ENCODE results near the gene PRKAR1B. TPM values are rescaled to one million over a fixed set of nuclear protein-coding genes. Genes with fewer than 3 reads are reported as not detected.
"Not testable (repeated sequence)": the region's sequence is repeated elsewhere in the genome, so short reads cannot be mapped to it uniquely, and the experiment has no call there.

The PRKAR1B gene
- total and polyA plus RNA-seq, 2 donors = 13.7 to 15.4 TPM

GRCh38 chr7:746155-747061 lies 19.3 kb upstream of the PRKAR1B start:
- Histone ChIP-seq H3K27ac (ENCODE audit: low read depth in 1 of 2, low read length in 1 of 2) (no peak overlapping the region), H3K9me3 (ENCODE audit: control insufficient read depth in 2 of 2, insufficient read depth in 1 of 2, low read length in 1 of 2) (no peaks in the 10 kb centered on the region), H3K36me3 (ENCODE audit: control insufficient read depth in 2 of 2, insufficient read depth in 2 of 2, low read length in 1 of 2) (peaks cover 10 to 25% of the 10 kb centered on the region in 2 donors), H3K27me3 (ENCODE audit: control insufficient read depth in 2 of 2, insufficient read depth in 1 of 2, low read length in 1 of 2) (no peaks in the 10 kb centered on the region), H3K4me3 (ENCODE audit: low read length in 2 of 2) (no peak overlapping the region), H3K4me1 (ENCODE audit: control insufficient read depth in 2 of 2, insufficient read depth in 2 of 2, low read length in 2 of 2) (peaks cover 0 to 3% of the 10 kb centered on the region in 2 donors)
- no peak for DNase-seq (ENCODE audit: low read depth in 6 of 9, low spot score in 9 of 9)
- WGBS = 98% methylated on average over 40 of the region's 40 CpGs

DNA sequence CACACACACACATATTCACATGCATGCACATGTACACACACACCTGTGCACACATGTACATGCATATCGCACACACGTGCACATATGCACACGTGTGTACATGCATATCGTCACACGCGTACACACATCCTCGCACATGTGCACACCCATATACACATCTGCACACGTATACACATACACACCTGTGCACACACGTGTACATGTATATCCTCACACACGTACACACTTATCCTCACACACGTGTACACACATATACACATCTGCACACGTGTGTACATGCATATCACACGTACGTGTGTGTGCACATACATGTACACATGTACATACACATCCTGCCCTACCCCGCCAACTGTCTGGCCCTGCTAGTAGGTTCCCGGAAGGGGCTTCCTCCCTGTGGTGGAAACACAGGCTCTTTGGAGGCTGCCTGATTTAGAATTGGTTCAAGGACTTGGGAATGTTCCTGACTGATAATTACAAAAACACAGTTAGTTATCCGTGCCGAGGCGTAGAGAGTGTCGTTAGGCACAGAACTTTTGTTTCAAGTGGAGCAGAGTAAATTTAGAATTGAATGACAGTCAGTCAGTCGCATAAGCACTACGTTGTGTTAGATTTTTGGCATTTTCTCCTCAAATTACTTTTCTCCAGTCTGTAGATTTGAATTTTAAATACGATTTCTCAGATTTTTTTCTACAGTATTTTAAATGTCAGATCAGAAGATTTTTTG lies 18.5 kb upstream of the PRKAR1B start:
- Histone ChIP-seq H3K4me3 (ENCODE audit: low read length in 2 of 2) (no peak overlapping the region), H3K27ac (ENCODE audit: low read depth in 1 of 2, low read length in 1 of 2) (no peak overlapping the region), H3K36me3 (ENCODE audit: control insufficient read depth in 2 of 2, insufficient read depth in 2 of 2, low read length in 1 of 2) (peaks cover 14 to 30% of the 10 kb centered on the region in 2 donors), H3K9me3 (ENCODE audit: control insufficient read depth in 2 of 2, insufficient read depth in 1 of 2, low read length in 1 of 2) (no peaks in the 10 kb centered on the region), H3K4me1 (ENCODE audit: control insufficient read depth in 2 of 2, insufficient read depth in 2 of 2, low read length in 2 of 2) (peaks cover 0 to 3% of the 10 kb centered on the region in 2 donors), H3K27me3 (ENCODE audit: control insufficient read depth in 2 of 2, insufficient read depth in 1 of 2, low read length in 1 of 2) (no peaks in the 10 kb centered on the region)
- WGBS = 98% methylated on average over 23 of the region's 23 CpGs
- DNase-seq (ENCODE audit: low read depth in 6 of 9, low spot score in 9 of 9) = no peak

DNA sequence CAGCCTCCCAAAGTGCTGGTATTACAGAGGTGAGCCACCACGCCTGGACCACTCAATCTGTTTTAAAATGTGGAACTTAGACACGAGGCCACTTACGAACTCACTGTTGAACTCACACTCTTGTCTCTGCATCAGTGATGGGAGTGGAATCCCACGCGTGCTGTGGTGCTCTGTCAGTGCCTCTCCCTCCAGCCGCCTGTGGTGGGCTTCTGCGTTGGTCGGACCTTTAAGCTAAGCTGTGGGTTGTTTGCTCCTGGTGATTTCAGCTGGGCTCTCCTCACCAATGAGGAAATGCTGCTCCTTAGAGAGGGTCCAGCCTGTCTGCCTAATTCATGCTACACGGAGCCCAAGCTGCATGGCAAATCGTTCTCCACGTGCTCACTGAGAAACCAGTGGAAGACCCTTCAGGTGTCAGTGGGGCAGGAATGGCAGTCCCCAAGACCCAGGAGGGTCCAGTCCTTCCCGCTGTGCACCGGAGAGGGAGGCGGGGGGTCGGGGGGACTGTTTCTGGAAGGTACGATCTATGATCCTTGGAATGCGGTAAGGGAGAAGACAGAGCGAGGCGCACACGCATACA lies 17.9 kb upstream of the PRKAR1B start:
- Histone ChIP-seq H3K4me3 (ENCODE audit: low read length in 2 of 2) (no peak overlapping the region), H3K27me3 (ENCODE audit: control insufficient read depth in 2 of 2, insufficient read depth in 1 of 2, low read length in 1 of 2) (no peaks in the 10 kb centered on the region), H3K4me1 (ENCODE audit: control insufficient read depth in 2 of 2, insufficient read depth in 2 of 2, low read length in 2 of 2) (peaks cover 0 to 3% of the 10 kb centered on the region in 2 donors), H3K36me3 (ENCODE audit: control insufficient read depth in 2 of 2, insufficient read depth in 2 of 2, low read length in 1 of 2) (peaks cover 20 to 33% of the 10 kb centered on the region in 2 donors), H3K9me3 (ENCODE audit: control insufficient read depth in 2 of 2, insufficient read depth in 1 of 2, low read length in 1 of 2) (no peaks in the 10 kb centered on the region), H3K27ac (ENCODE audit: low read depth in 1 of 2, low read length in 1 of 2) (no peak overlapping the region)
- no peak for DNase-seq (ENCODE audit: low read depth in 6 of 9, low spot score in 9 of 9)
- 98% methylated on average over 20 of the region's 20 CpGs for WGBS

GRCh38 chr7:744128-744520 lies 17.0 kb upstream of the PRKAR1B start:
- not testable (repeated sequence) for H3K27me3 ChIP-seq (ENCODE audit: control insufficient read depth in 2 of 2, insufficient read depth in 1 of 2, low read length in 1 of 2); H3K4me1 ChIP-seq (ENCODE audit: control insufficient read depth in 2 of 2, insufficient read depth in 2 of 2, low read length in 2 of 2); H3K27ac ChIP-seq (ENCODE audit: low read depth in 1 of 2, low read length in 1 of 2); DNase-seq (ENCODE audit: low read depth in 6 of 9, low spot score in 9 of 9); H3K9me3 ChIP-seq (ENCODE audit: control insufficient read depth in 2 of 2, insufficient read depth in 1 of 2, low read length in 1 of 2); H3K4me3 ChIP-seq (ENCODE audit: low read length in 2 of 2)
- 94% methylated on average over 5 of the region's 5 CpGs for WGBS
- peaks cover 21 to 40% of the 10 kb centered on the region in 2 donors for H3K36me3 ChIP-seq (ENCODE audit: control insufficient read depth in 2 of 2, insufficient read depth in 2 of 2, low read length in 1 of 2)

GRCh38 chr7:743341-744127 lies 16.5 kb upstream of the PRKAR1B start:
- not testable (repeated sequence) for DNase-seq (ENCODE audit: low read depth in 6 of 9, low spot score in 9 of 9); H3K27ac ChIP-seq (ENCODE audit: low read depth in 1 of 2, low read length in 1 of 2); H3K9me3 ChIP-seq (ENCODE audit: control insufficient read depth in 2 of 2, insufficient read depth in 1 of 2, low read length in 1 of 2); H3K4me1 ChIP-seq (ENCODE audit: control insufficient read depth in 2 of 2, insufficient read depth in 2 of 2, low read length in 2 of 2); H3K27me3 ChIP-seq (ENCODE audit: control insufficient read depth in 2 of 2, insufficient read depth in 1 of 2, low read length in 1 of 2); H3K4me3 ChIP-seq (ENCODE audit: low read length in 2 of 2)
- 97% methylated on average over 14 of the region's 14 CpGs for WGBS
- peaks cover 19 to 44% of the 10 kb centered on the region in 2 donors for H3K36me3 ChIP-seq (ENCODE audit: control insufficient read depth in 2 of 2, insufficient read depth in 2 of 2, low read length in 1 of 2)

- no peaks in the 10 kb centered on the region for H3K9me3 ChIP-seq (ENCODE audit: control insufficient read depth in 2 of 2, insufficient read depth in 1 of 2, low read length in 1 of 2)
- no peak for DNase-seq (ENCODE audit: low read depth in 6 of 9, low spot score in 9 of 9)
- H3K4me1 ChIP-seq (ENCODE audit: control insufficient read depth in 2 of 2, insufficient read depth in 2 of 2, low read length in 2 of 2) = no peaks in the 10 kb centered on the region
- H3K27ac ChIP-seq (ENCODE audit: low read depth in 1 of 2, low read length in 1 of 2) = no peak overlapping the region
- H3K4me3 ChIP-seq (ENCODE audit: low read length in 2 of 2) = no peak overlapping the region
- no peaks in the 10 kb centered on the region for H3K27me3 ChIP-seq (ENCODE audit: control insufficient read depth in 2 of 2, insufficient read depth in 1 of 2, low read length in 1 of 2)
- 86% methylated on average over 8 of the region's 8 CpGs for WGBS
- H3K36me3 ChIP-seq (ENCODE audit: control insufficient read depth in 2 of 2, insufficient read depth in 2 of 2, low read length in 1 of 2) = peaks cover 19 to 44% of the 10 kb centered on the region in 2 donors
Observed at GRCh38 chr7:742791-743190, 15.7 kb upstream of the PRKAR1B start.

- 91% methylated on average over 15 of the region's 15 CpGs for WGBS
- Histone ChIP-seq H3K4me1 (ENCODE audit: control insufficient read depth in 2 of 2, insufficient read depth in 2 of 2, low read length in 2 of 2) (no peaks in the 10 kb centered on the region), H3K27ac (ENCODE audit: low read depth in 1 of 2, low read length in 1 of 2) (no peak overlapping the region), H3K36me3 (ENCODE audit: control insufficient read depth in 2 of 2, insufficient read depth in 2 of 2, low read length in 1 of 2) (peaks cover 19 to 42% of the 10 kb centered on the region in 2 donors), H3K9me3 (ENCODE audit: control insufficient read depth in 2 of 2, insufficient read depth in 1 of 2, low read length in 1 of 2) (no peaks in the 10 kb centered on the region), H3K27me3 (ENCODE audit: control insufficient read depth in 2 of 2, insufficient read depth in 1 of 2, low read length in 1 of 2) (no peaks in the 10 kb centered on the region), H3K4me3 (ENCODE audit: low read length in 2 of 2) (no peak overlapping the region)
- DNase-seq (ENCODE audit: low read depth in 6 of 9, low spot score in 9 of 9) = no peak
Observed at GRCh38 chr7:741850-742249, 14.8 kb upstream of the PRKAR1B start.

GRCh38 chr7:741191-741671 lies 14.2 kb upstream of the PRKAR1B start:
- Histone ChIP-seq H3K9me3 (ENCODE audit: control insufficient read depth in 2 of 2, insufficient read depth in 1 of 2, low read length in 1 of 2) (no peaks in the 10 kb centered on the region), H3K27me3 (ENCODE audit: control insufficient read depth in 2 of 2, insufficient read depth in 1 of 2, low read length in 1 of 2) (no peaks in the 10 kb centered on the region), H3K4me3 (ENCODE audit: low read length in 2 of 2) (no peak overlapping the region), H3K4me1 (ENCODE audit: control insufficient read depth in 2 of 2, insufficient read depth in 2 of 2, low read length in 2 of 2) (no peaks in the 10 kb centered on the region), H3K27ac (ENCODE audit: low read depth in 1 of 2, low read length in 1 of 2) (no peak overlapping the region), H3K36me3 (ENCODE audit: control insufficient read depth in 2 of 2, insufficient read depth in 2 of 2, low read length in 1 of 2) (peaks cover 19 to 38% of the 10 kb centered on the region in 2 donors)
- DNase-seq (ENCODE audit: low read depth in 6 of 9, low spot score in 9 of 9) = no peak
- 99% methylated on average over 17 of the region's 17 CpGs for WGBS
